GM12878 (cell line): ENCODE results near the gene ZMYND10. TPM values are rescaled to one million over a fixed set of nuclear protein-coding genes. Genes with fewer than 3 reads are reported as not detected.

Experiments
- CHD4 ChIP-seq: fragments of 200-600 bp; sonication (generic); IDR thresholded peaks from 2 replicates; pipeline ENCODE4 v1.6.1; 2016; ENCODE audit warnings: mild to moderate bottlenecking
- CREM ChIP-seq: IDR thresholded peaks from 2 replicates; pipeline ENCODE4 v1.6.1; 2014; ENCODE audit warnings: antibody characterized with exemption, low read depth
- EP300 ChIP-seq, 2 experiments: fragments of 150-350 bp in 1 of 2; IDR thresholded peaks; 2 replicates each; pipeline ENCODE4 v1.6.1; 2011 to 2012; ENCODE audit warnings: low read depth in 2 of 2, low read length in 2 of 2, borderline replicate concordance in 1 of 2, improper control_type of control experiment in 1 of 2, inconsistent platforms in 1 of 2; ENCODE audit not compliant: control insufficient read depth in 1 of 2
- GABPA ChIP-seq: IDR thresholded peaks from 2 replicates; pipeline ENCODE4 v1.6.1; 2014; ENCODE audit warnings: antibody characterized with exemption, low read depth, mild to moderate bottlenecking, inconsistent platforms
- HDAC6 ChIP-seq: fragments of 200-600 bp; sonication (generic); IDR thresholded peaks from one replicate; pipeline ENCODE4 v1.8.0; 2017; ENCODE audit warnings: antibody characterized with exemption; ENCODE audit not compliant: unreplicated experiment
- IRF4 ChIP-seq: IDR thresholded peaks from 2 replicates; pipeline ENCODE4 v1.6.1; 2011; ENCODE audit warnings: low read depth, low read length
- KLF5 ChIP-seq: fragments of 450-650 bp; IDR thresholded peaks from 2 replicates; pipeline ENCODE4 v1.6.1; 2014; ENCODE audit warnings: mild to moderate bottlenecking; ENCODE audit not compliant: partially characterized antibody
- MYB ChIP-seq: fragments of 150-350 bp; IDR thresholded peaks from 2 replicates; pipeline ENCODE4 v1.6.1; 2014; ENCODE audit warnings: mild to moderate bottlenecking, low read depth, low read length, borderline replicate concordance
- NFIC ChIP-seq: IDR thresholded peaks from 2 replicates; pipeline ENCODE4 v1.6.1; 2012; ENCODE audit warnings: low read depth, mild to moderate bottlenecking, inconsistent platforms, low read length, moderate library complexity
- PAX5 ChIP-seq: IDR thresholded peaks from 2 replicates; pipeline ENCODE4 v1.6.1; 2011; ENCODE audit warnings: low read depth, low read length, borderline replicate concordance
- PAX8 ChIP-seq: fragments of 450-650 bp; IDR thresholded peaks from 2 replicates; pipeline ENCODE4 v1.6.1; 2017; ENCODE audit warnings: mild to moderate bottlenecking, moderate library complexity
- POLR2AphosphoS5 ChIP-seq: IDR thresholded peaks from 2 replicates; pipeline ENCODE4 v1.6.1; 2011; ENCODE audit warnings: mild to moderate bottlenecking, low read length, inconsistent platforms
- SIX5 ChIP-seq: IDR thresholded peaks from 2 replicates; pipeline ENCODE4 v1.6.1; 2011; ENCODE audit warnings: mild to moderate bottlenecking, low read depth, low read length, moderate library complexity; ENCODE audit not compliant: severe bottlenecking
- TCF12 ChIP-seq: IDR thresholded peaks from 2 replicates; pipeline ENCODE4 v1.6.1; 2011; ENCODE audit warnings: low read depth, mild to moderate bottlenecking, low read length
- WRNIP1 ChIP-seq: IDR thresholded peaks from 2 replicates; pipeline ENCODE4 v1.6.1; 2011; ENCODE audit warnings: low read depth, low read length, improper control_type of control experiment, borderline replicate concordance
- ZNF217 ChIP-seq: fragments of 450-650 bp; IDR thresholded peaks from 2 replicates; pipeline ENCODE4 v1.6.1; 2017; ENCODE audit warnings: antibody characterized with exemption, mild to moderate bottlenecking
- polyA plus RNA-seq, 11 experiments: library from polyadenylated mRNA; depleted of rRNA in 4 of 11; unstranded in 6 of 11; stranded (reverse) in 5 of 11; fragments of >200 nt; fragmentation: Nextera tagmentation in 4 of 11; fragmentation: Illumina TruSeq in 1 of 11; extraction: Ambion mirVana in 4 of 11; extraction: Trizol in 1 of 11; gene quantifications; 1 replicate in 1 of 11; 2 replicates in 10 of 11; pipeline versions ENCODE4 v1.2.1 to v1.2.3, GENCODE V29; 2011 to 2016; ENCODE audit warnings: inconsistent platforms in 2 of 11, missing spikeins in 2 of 11, low read depth in 1 of 11
- total RNA-seq, 4 experiments: library from RNA; depleted of rRNA in 3 of 4; stranded (reverse); fragments of >200 nt in 3 of 4; fragmentation: Illumina TruSeq in 1 of 4; extraction: Trizol in 1 of 4; gene quantifications; 2 replicates each; pipeline versions ENCODE4 v1.2.1 to v1.2.3, GENCODE V29; 2013 to 2021
- TF ChIP-seq, protein P1 (sequence below): fragments of 450-650 bp; IDR thresholded peaks from 2 replicates; pipeline ENCODE4 v1.6.1; 2016; ENCODE audit warnings: mild to moderate bottlenecking
- TF ChIP-seq, protein P2 (sequence below): IDR thresholded peaks from 2 replicates; pipeline ENCODE4 v1.6.1; 2012; ENCODE audit warnings: low read depth, low read length, improper control_type of control experiment
- TF ChIP-seq, protein P3 (sequence below): IDR thresholded peaks from 2 replicates; pipeline ENCODE4 v1.6.1; 2011; ENCODE audit warnings: low read depth, low read length, improper control_type of control experiment, borderline replicate concordance
- TF ChIP-seq, protein P4 (sequence below): fragments of 450-650 bp; conservative IDR thresholded peaks from 2 replicates; pipeline ENCODE4 v1.6.1; 2017; ENCODE audit warnings: mild to moderate bottlenecking, moderate library complexity
- TF ChIP-seq, protein P5 (sequence below): IDR thresholded peaks from 2 replicates; pipeline ENCODE4 v1.6.1; 2012; ENCODE audit warnings: low read depth, low read length, improper control_type of control experiment

The ZMYND10 gene
- total and polyA plus RNA-seq, 10 of the 15 experiments (the other 5 are each of a cell fraction or from before 2014, with no cell fraction given) = 0.11 to 1.0 (median 0.37) TPM

DNA sequence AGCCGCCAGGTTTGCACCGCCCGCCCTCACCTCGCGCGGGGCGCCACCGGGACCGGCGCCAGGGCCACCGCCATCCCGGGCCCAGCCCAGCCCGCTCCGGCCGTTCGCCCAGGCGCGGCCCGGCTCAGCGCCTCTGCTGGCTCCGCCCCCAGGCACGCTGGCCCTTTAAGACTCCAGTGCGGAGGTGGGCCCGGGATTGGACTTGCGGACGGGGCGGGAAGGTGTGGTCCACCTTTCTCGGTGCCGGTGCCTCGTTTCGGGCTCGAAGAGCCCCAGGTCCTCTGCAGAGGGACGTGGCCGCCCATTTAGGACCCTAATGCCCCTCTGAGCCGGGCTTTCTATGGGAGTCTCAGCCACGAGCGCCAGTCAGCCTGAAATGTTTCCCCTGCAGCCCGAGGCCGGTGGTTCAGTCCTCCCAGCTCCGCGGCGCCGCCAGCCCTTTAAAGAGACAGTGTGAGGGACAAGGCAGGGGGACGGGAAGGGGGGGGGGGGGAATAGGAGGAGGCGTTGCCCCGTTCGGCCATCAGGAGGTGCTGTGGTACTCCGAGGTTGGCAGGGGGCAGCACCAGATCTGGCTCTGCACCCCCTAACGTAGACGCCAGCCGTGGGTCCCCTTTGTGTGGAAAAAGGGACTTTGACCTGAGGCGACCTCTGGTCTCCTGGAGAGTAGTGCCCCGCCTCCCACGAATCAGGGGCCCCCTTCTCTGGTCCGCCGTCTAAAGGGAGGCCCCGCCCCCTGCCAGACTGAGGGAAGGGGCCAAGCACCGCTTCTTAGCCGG lies 24.0 kb downstream of the ZMYND10 start (continued):
- TF ChIP-seq PAX5 (no peak), POLR2AphosphoS5 (0 out of 2 replicates have a peak, but pooled peaks have one; percentile 38), WRNIP1 (no peak), IRF4 (peak; percentile 39; the same call in 1 of the 2 replicates), KLF5 (peak; percentile 100), TCF12 (no peak), CHD4 (no peak), EP300 (IDR thresholded peaks at IDR 0.05; ENCODE audit: borderline replicate concordance in 1 of 2, control insufficient read depth in 1 of 2, low read depth in 2 of 2, low read length in 2 of 2) (no peak), ZNF217 (no peak; the same call in 1 of the 2 replicates), CREM (peak; percentile 51), SIX5 (no peak), NFIC (no peak), HDAC6 (no peak), GABPA (no peak), MYB (no peak), PAX8 (no peak)
- TF ChIP-seq, protein P1, sequence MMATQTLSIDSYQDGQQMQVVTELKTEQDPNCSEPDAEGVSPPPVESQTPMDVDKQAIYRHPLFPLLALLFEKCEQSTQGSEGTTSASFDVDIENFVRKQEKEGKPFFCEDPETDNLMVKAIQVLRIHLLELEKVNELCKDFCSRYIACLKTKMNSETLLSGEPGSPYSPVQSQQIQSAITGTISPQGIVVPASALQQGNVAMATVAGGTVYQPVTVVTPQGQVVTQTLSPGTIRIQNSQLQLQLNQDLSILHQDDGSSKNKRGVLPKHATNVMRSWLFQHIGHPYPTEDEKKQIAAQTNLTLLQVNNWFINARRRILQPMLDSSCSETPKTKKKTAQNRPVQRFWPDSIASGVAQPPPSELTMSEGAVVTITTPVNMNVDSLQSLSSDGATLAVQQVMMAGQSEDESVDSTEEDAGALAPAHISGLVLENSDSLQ = peak; percentile 10; the same call in 1 of the 2 replicates
- TF ChIP-seq, protein P2, sequence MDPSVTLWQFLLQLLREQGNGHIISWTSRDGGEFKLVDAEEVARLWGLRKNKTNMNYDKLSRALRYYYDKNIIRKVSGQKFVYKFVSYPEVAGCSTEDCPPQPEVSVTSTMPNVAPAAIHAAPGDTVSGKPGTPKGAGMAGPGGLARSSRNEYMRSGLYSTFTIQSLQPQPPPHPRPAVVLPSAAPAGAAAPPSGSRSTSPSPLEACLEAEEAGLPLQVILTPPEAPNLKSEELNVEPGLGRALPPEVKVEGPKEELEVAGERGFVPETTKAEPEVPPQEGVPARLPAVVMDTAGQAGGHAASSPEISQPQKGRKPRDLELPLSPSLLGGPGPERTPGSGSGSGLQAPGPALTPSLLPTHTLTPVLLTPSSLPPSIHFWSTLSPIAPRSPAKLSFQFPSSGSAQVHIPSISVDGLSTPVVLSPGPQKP = no peak
- TF ChIP-seq, protein P3, sequence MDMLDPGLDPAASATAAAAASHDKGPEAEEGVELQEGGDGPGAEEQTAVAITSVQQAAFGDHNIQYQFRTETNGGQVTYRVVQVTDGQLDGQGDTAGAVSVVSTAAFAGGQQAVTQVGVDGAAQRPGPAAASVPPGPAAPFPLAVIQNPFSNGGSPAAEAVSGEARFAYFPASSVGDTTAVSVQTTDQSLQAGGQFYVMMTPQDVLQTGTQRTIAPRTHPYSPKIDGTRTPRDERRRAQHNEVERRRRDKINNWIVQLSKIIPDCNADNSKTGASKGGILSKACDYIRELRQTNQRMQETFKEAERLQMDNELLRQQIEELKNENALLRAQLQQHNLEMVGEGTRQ = no peak
- TF ChIP-seq, protein P4, sequence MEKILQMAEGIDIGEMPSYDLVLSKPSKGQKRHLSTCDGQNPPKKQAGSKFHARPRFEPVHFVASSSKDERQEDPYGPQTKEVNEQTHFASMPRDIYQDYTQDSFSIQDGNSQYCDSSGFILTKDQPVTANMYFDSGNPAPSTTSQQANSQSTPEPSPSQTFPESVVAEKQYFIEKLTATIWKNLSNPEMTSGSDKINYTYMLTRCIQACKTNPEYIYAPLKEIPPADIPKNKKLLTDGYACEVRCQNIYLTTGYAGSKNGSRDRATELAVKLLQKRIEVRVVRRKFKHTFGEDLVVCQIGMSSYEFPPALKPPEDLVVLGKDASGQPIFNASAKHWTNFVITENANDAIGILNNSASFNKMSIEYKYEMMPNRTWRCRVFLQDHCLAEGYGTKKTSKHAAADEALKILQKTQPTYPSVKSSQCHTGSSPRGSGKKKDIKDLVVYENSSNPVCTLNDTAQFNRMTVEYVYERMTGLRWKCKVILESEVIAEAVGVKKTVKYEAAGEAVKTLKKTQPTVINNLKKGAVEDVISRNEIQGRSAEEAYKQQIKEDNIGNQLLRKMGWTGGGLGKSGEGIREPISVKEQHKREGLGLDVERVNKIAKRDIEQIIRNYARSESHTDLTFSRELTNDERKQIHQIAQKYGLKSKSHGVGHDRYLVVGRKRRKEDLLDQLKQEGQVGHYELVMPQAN = peak; percentile 92; the same call in 1 of the 2 replicates
- TF ChIP-seq, protein P5, sequence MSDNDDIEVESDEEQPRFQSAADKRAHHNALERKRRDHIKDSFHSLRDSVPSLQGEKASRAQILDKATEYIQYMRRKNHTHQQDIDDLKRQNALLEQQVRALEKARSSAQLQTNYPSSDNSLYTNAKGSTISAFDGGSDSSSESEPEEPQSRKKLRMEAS = 0 out of 2 replicates have a peak, but pooled peaks have one; percentile 3
